Measurements from ENCODE around the gene NFILZ.
A peak's percentile ranks its signal among the peaks of the same experiment; 100 is the strongest.

NFILZ gene, protein sequence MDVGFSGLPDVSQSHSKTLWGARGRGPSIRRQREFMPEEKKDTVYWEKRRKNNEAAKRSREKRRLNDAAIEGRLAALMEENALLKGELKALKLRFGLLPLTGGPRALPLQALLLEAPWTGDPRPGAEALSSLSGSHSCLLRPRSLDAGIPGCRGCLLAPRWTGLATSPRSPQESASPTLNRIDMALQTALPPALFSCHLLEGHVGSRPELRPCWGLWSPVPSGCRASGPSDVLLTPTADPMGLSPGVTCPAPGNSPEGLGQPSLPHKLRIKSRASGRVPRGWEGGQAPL

DNA sequence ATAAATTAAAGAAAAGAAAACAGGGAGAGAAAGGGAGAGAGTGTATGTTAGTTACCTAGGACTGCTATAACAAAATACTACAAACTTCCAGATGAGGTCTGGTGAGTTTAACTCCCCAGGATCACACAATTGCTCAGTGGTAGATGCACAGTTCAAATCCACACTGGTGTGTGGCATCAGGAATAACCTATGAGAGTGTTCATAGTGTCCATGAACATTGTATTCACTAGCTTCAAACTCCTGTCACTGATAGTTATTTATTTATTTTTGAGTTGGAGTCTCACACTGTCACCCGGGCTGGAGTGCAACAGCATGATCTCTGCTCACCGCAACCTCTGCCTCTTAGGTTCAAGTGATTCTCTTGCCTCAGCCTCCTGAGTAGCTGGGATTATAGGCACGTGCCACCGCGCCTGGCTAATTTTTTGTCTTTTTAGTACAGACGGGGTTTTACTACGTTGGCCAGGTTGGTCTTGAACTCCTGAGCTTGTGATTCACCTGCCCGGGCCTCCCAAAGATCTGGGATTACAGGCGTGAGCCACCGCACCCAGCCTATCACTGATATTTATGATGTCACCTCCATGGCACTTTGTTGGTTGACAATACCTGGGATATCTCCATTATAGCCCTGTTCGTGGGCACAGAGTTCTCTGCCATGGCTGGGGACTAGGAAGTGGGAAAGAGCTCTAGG, at the start of gene NFILZ:
NFILZ (plus strand) TSS at position 638 of the 688 bp plus-strand sequence. CDS start 46,133 bp downstream, outside the sequence.
- DNase-seq (no peak), ATAC-seq (no peak)
- Mint-ChIP-seq H3K4me3 (no peak within 1 kb of the TSS), H3K9me3 (no peaks in the 10 kb centered on the region), H3K27me3 (no peaks in the 10 kb centered on the region), H3K27ac (no peak within 1 kb of the TSS), H3K4me1 (no peaks in the 10 kb centered on the region), H3K36me3 (ENCODE audit: low read depth) (no peaks in the 10 kb centered on the region)

DNA sequence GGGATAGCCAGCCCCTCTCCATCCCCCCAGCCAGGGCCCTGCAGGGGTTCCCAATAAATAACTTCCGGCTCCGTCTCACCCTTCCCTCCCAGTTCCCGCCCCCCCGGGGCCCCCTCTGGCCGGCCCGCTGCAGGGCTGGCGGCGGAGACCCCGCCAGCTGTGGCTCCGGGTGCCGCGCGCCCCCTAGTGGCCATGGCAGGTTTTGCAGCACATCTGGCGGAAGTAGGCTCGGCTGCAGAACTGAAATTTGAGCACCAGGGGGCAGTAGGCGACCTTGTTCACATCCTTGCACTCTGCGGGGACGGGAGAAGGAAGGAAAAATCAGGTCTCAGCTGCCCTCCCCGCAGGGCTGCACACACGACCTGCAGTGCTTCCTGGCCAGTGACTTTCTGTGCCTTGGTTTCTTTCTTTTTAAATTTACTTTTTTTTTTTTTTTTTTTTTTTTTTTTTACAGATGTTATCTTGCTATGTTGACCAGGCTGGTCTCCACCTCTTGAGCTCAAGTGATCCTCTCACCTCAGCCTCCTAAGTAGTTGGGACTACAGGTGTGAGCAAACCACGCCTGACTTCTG, 49.6 kb upstream of the NFILZ start:
- ATAC-seq, result peak; percentile 66
- peak; percentile 86 for DNase-seq
- H3K4me3 Mint-ChIP-seq, result no peak overlapping the region
- no peak overlapping the region for H3K27ac Mint-ChIP-seq
- peaks cover 29% of the 10 kb centered on the region for H3K4me1 Mint-ChIP-seq
- peaks cover 2% of the 10 kb centered on the region for H3K27me3 Mint-ChIP-seq
- H3K36me3 Mint-ChIP-seq (ENCODE audit: low read depth), result no peaks in the 10 kb centered on the region
- H3K9me3 Mint-ChIP-seq, result no peaks in the 10 kb centered on the region

DNA sequence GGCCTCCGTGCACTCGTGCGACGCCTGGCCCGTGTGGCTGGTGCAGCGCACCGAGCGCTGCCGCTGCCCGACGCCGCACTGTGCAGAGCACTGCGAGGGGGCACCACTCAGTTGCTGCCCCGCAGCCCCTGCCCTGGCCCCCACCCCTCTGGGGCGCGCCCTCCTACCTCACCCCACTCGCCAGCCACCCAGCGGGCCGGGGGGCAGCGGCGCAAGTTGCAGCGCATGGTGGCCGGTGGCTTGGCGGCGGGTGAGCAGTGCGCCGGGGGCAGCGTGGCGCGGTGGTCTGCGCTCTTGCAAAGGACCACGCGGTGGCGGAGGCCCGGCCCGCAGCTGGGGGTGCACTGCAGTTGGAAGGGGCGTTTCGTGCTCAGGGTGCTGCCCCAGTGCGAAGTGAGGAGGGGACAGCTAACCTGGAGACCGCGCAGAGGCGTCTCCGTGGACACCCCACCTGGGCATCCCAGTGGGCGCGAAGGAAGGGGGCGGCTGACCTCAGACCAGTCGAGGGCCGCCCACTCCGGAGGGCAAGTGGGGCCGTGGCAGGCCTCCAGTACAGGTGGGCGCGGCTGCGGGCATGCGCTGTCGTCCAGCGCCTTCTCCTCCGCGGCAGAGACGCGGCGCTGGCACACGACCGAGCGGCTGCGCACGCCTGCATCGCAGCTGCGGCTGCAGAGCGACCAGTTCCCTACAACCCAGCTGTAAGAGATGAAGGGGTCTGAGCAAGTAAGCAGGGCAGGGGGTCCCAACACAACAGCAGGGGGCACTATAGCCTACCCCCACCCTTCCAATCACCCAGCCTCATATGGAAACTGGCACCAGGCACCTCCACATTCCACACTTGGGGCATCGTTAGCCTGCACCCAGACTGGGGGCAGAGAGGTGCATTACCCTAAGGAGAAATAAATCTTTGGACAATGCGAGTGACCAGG, 45.2 kb upstream of the NFILZ start:
- H3K9me3 Mint-ChIP-seq, result no peaks in the 10 kb centered on the region
- H3K4me3 Mint-ChIP-seq, result no peak overlapping the region
- no peak overlapping the region for H3K27ac Mint-ChIP-seq
- DNase-seq, result no peak
- no peaks in the 10 kb centered on the region for H3K36me3 Mint-ChIP-seq (ENCODE audit: low read depth)
- no peak for ATAC-seq
- peaks cover 1% of the 10 kb centered on the region for H3K4me1 Mint-ChIP-seq
- H3K27me3 Mint-ChIP-seq, result no peaks in the 10 kb centered on the region

DNA sequence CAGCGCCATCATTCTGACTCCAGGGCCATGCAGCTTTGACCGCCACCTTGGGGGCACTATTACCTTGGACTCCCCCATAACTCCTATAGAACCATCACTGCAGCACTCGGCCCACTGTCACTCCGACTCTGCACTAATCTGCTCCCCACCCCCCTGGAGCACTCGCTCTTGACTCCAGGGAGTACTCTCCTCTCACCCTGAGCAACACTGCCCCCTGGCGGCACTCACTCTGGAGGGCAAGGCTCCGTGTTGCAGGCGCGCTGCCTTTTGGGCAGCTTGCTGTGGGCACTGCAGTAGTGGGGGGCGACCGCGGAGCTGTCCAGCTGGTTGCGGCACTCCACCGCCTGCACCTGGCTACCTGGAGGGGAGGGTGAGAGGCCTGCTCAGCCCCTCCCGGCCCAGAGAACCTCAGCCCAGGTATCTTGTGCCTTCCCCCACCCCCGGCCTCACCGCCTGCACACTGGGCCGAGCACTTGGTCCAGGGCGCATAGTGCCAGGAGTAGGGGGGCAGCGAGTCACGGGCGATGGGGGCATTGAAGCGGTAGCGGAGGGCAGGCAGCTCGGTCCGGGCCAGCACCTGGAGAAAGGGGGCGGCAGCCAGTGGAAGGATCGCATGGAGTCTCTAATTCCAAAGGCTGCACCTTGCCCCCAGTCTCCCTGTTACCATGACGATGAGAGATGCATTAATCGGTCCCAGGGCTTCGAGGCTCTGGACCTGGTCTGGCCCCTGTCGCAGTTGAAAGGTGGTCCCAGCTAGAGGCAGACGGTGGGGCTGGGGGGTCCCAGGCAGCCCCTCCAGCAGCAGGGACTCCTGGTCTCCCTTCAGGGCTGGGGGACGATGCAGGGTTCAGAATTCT, 44.3 kb upstream of the NFILZ start:
- Mint-ChIP-seq H3K9me3 (no peaks in the 10 kb centered on the region), H3K27ac (no peak overlapping the region), H3K4me3 (no peak overlapping the region), H3K4me1 (peaks cover under 1% of the 10 kb centered on the region), H3K36me3 (ENCODE audit: low read depth) (no peaks in the 10 kb centered on the region), H3K27me3 (no peaks in the 10 kb centered on the region)
- DNase-seq (peak; percentile 66), ATAC-seq (no peak)

DNA sequence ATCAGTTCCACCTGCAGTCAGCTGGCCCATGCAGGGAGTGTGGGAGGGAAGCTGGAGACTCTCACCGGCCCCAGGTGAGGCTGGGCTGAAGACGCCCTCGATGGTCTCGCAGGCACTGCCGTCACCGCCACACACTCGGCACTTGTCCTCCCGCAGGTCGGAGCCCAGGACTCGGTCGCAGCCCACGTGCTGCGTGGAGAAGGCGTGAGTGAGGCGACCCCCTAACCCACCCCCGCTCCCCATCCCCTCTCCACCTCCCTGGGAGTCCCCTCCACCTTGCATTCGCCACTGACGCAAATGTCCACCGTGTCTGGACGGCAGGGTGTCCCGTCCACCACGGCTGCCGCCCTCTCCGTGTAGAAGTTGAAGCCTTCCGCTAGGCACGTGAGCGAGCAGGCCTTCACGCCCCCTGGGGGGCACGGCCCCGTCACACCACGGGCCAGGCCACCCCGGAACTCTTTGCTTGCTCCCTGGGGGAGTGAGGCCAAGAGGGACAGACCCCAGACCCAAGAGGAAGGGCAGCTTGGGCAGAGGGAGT, 41.2 kb upstream of the NFILZ start:
- H3K4me1 Mint-ChIP-seq, result peaks cover 15% of the 10 kb centered on the region
- DNase-seq (no peak), ATAC-seq (no peak)
- no peak overlapping the region for H3K27ac Mint-ChIP-seq
- no peak overlapping the region for H3K4me3 Mint-ChIP-seq
- H3K9me3 Mint-ChIP-seq, result peaks cover 6% of the 10 kb centered on the region
- H3K36me3 Mint-ChIP-seq (ENCODE audit: low read depth), result no peaks in the 10 kb centered on the region
- H3K27me3 Mint-ChIP-seq, result peaks cover 5% of the 10 kb centered on the region

DNA sequence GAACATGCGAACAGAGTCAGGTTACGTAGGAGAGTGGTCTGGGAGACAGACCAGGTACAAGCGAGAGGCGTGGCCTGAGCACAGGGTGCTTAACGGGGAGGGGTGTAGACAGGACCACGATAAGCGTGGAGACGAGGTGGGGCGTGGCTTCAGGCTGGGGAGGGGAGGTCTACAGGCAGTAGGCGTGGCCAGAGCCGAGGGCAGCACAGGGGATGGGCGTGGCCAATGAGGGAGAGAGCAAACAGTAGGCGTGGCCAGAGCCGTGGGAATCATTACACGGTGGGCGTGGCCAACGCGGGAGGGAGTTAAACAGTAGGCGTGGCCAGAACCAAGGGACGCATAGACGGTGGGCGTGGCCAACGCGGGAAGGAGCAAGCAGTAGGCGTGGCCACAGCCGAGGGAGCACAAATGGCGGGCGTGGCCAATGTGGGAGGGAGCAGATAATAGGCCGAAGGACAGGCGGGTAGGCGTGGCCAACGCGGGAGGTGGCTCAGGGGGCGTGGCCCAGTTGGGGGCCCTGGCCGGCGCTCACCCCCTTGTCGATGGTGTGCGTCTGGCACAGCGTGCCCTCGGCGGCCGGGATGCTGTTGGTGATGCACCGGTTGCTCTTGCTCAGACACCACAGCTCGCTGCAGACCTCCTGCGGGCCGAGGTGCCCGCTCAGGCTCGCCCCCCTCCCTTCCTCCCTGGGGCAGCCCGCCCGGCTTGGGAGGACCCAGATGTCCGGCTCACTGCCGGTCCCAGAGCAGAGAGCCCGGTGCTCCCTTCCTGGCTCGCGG, 38.0 kb upstream of the NFILZ start:
- ATAC-seq (peak; percentile 78), DNase-seq (peak; percentile 94)
- Mint-ChIP-seq H3K36me3 (ENCODE audit: low read depth) (no peaks in the 10 kb centered on the region), H3K4me3 (peak overlapping the region; percentile 79), H3K9me3 (peaks cover 6% of the 10 kb centered on the region), H3K27ac (peak overlapping the region; percentile 71), H3K27me3 (peaks cover 5% of the 10 kb centered on the region), H3K4me1 (peaks cover 15% of the 10 kb centered on the region)

DNA sequence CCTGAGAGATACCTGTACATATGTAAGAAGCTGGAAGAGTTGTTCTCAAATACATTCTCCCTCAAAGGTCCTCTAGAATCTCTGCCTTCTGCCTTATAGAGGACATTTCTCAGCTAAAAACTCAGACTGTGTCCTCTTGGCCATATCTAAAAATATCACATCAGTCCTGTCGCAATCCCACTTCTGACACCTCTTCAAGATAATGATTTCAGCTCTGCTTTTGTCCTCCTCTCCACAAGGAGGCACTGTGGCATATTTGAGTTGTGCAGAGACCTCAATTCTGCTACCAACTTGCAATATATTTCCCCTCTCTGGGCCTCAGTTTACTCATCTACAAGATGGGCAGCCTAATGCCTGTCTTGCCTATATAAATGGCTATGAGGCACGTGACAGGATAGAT, 36.5 kb upstream of the NFILZ start:
- H3K27ac Mint-ChIP-seq, result no peak overlapping the region
- peaks cover 15% of the 10 kb centered on the region for H3K4me1 Mint-ChIP-seq
- peaks cover 5% of the 10 kb centered on the region for H3K27me3 Mint-ChIP-seq

DNA sequence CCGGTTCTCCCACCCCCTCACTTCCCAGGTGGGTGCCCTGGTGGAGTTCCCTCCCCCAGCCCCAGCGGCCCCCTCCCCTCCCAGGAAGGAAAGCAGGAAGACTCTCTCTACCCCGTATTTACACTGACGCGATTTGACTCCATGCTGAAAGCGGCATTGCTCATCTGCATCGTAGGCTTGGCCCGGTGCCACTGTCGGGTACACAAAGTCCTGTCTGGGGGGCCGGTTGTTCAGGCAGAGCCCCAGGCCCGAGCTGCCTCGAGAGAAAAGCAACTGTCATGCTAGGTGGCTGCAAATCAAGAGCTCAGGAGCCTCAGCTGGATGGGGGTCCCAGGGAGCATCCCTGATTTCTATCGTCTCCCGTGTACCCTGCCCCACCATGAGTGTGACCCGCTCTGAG, 34.8 kb upstream of the NFILZ start:
- DNase-seq (no peak), ATAC-seq (no peak)
- Mint-ChIP-seq H3K4me1 (peaks cover 15% of the 10 kb centered on the region), H3K4me3 (no peak overlapping the region), H3K36me3 (ENCODE audit: low read depth) (no peaks in the 10 kb centered on the region), H3K27me3 (peaks cover 5% of the 10 kb centered on the region), H3K9me3 (peaks cover 6% of the 10 kb centered on the region), H3K27ac (no peak overlapping the region)

More for the DNA sequence above, 36.5 kb upstream of the NFILZ start:
- peak overlapping the region; percentile 2 for H3K4me3 Mint-ChIP-seq
- H3K36me3 Mint-ChIP-seq (ENCODE audit: low read depth), result no peaks in the 10 kb centered on the region
- ATAC-seq (no peak), DNase-seq (no peak)
- H3K9me3 Mint-ChIP-seq, result peaks cover 6% of the 10 kb centered on the region

DNA sequence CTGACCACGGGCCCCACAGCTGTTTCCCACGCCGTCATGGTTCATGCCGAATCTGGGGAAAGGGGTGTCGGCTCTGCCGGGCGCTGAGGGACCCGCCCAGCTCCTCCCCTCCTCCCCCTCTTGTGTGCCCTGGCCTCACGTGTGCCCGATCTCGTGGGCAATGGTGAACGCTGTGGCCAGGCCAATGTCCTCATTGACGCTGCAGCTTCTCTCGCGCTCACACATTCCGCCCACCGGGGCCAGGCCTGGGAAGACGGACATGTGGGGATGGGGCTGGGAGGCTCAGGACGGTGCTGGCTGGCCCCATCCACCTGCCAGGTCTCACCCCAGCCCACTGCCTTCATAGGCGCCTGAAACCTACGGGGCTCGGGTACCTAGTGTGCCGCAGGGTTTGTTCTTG, 34.3 kb upstream of the NFILZ start:
- no peak for ATAC-seq
- Mint-ChIP-seq H3K27me3 (peaks cover 5% of the 10 kb centered on the region), H3K36me3 (ENCODE audit: low read depth) (no peaks in the 10 kb centered on the region), H3K4me3 (no peak overlapping the region), H3K4me1 (peaks cover 15% of the 10 kb centered on the region), H3K9me3 (peaks cover 6% of the 10 kb centered on the region), H3K27ac (no peak overlapping the region)
- no peak for DNase-seq

DNA sequence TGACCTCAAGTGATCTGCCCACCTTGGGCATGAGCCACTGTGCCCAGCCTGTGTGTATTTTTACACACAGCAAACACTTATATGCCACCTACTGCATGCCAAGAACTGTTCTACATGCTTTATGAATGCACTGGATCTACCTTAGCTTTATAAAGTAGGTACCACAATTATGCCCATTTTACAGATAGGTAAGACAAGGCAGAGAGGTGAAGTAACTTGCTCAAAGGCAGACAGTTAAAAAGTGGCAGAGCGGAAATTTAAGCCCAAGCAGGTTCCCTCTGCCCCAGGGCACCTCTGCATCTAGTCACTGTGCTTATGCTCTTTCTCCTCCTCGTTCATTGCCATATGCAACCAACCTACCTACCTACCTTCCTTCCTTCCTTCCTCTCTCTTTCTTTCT, 30.4 kb upstream of the NFILZ start:
- no peaks in the 10 kb centered on the region for H3K27me3 Mint-ChIP-seq
- H3K4me1 Mint-ChIP-seq, result no peaks in the 10 kb centered on the region
- ATAC-seq (no peak), DNase-seq (no peak)
- H3K4me3 Mint-ChIP-seq, result no peak overlapping the region
- H3K36me3 Mint-ChIP-seq (ENCODE audit: low read depth), result peaks cover 4% of the 10 kb centered on the region
- H3K27ac Mint-ChIP-seq, result no peak overlapping the region
- H3K9me3 Mint-ChIP-seq, result no peaks in the 10 kb centered on the region

DNA sequence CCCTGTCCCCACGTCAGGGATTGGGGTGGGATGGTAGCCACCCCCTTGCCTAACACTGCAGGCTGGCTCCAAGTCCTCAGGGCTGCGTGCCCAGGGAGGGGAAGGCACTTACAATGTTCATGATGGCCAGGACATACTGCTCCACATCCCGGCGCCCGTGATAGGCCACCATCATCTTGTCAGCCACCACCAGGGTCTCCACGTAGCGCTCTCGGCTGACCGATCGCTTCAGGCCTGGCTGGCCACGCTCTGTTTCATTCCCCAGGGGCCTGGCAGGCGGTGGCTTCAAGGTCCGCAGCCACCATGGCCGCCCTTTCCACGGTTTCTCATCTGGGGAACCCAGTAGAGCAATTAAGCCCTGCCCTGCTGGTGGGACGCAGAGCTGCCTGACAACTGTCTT, 29.6 kb upstream of the NFILZ start:
- Mint-ChIP-seq H3K27me3 (no peaks in the 10 kb centered on the region), H3K4me3 (no peak overlapping the region), H3K36me3 (ENCODE audit: low read depth) (peaks cover 4% of the 10 kb centered on the region), H3K9me3 (no peaks in the 10 kb centered on the region), H3K4me1 (no peaks in the 10 kb centered on the region), H3K27ac (no peak overlapping the region)
- ATAC-seq (no peak), DNase-seq (no peak)

DNA sequence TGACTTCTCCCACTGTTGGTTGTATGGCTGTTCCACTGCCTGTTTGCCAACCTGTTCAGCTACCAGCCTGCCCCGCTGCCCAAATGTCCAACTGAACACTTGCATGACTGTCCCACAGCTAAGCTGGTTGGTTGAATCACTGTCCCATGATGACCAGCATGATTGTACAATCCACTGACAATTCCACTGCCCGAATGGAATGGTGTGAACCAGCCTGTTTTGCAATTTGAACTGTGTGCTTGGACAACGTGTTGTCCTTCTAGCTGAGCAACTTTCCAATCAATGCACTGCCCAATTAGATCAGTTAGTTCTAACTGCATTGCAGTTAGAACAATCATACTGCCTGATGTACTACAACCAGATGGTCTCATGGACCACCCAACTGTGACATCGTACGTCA, 28.6 kb upstream of the NFILZ start:
- no peak for ATAC-seq
- Mint-ChIP-seq H3K9me3 (no peaks in the 10 kb centered on the region), H3K4me1 (no peaks in the 10 kb centered on the region), H3K27me3 (no peaks in the 10 kb centered on the region), H3K27ac (no peak overlapping the region), H3K36me3 (ENCODE audit: low read depth) (peaks cover 4% of the 10 kb centered on the region), H3K4me3 (no peak overlapping the region)
- DNase-seq, result no peak

DNA sequence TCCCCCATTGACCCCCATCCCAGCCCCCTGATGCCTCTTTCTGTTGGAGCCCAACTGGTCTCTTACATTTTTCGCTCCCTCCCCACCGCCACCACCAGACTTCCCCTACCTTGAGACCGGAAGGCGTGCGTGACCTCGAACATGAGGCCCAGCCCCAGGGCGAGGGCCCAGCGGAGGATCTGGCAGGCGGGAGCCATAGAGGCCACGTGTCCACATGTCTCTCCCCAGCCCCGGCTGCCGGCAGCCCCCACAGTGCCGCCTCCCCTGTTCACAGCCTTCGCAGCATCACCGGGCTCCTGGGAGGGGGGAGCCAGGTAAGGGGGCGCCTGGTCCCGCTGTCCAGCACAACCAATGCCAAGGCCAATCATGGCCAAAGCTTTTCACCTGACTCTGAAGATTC, 24.9 kb upstream of the NFILZ start:
- Mint-ChIP-seq H3K4me1 (peaks cover 16% of the 10 kb centered on the region), H3K9me3 (no peaks in the 10 kb centered on the region), H3K36me3 (ENCODE audit: low read depth) (peaks cover 6% of the 10 kb centered on the region), H3K27ac (no peak overlapping the region), H3K4me3 (no peak overlapping the region), H3K27me3 (peaks cover 9% of the 10 kb centered on the region)
- ATAC-seq (no peak), DNase-seq (no peak)

Measured in activated naive CD8-positive, alpha-beta T cell treated with anti-CD3 and anti-CD28 coated beads, Interleukin-2, amount 50 U/mL, for 24 hours (primary cell).